Measurements from ENCODE around the gene SRRM5.
"Not testable (repeated sequence)": the region's sequence is repeated elsewhere in the genome, so short reads cannot be mapped to it uniquely, and the experiment has no call there.

SRRM5 gene

DNA sequence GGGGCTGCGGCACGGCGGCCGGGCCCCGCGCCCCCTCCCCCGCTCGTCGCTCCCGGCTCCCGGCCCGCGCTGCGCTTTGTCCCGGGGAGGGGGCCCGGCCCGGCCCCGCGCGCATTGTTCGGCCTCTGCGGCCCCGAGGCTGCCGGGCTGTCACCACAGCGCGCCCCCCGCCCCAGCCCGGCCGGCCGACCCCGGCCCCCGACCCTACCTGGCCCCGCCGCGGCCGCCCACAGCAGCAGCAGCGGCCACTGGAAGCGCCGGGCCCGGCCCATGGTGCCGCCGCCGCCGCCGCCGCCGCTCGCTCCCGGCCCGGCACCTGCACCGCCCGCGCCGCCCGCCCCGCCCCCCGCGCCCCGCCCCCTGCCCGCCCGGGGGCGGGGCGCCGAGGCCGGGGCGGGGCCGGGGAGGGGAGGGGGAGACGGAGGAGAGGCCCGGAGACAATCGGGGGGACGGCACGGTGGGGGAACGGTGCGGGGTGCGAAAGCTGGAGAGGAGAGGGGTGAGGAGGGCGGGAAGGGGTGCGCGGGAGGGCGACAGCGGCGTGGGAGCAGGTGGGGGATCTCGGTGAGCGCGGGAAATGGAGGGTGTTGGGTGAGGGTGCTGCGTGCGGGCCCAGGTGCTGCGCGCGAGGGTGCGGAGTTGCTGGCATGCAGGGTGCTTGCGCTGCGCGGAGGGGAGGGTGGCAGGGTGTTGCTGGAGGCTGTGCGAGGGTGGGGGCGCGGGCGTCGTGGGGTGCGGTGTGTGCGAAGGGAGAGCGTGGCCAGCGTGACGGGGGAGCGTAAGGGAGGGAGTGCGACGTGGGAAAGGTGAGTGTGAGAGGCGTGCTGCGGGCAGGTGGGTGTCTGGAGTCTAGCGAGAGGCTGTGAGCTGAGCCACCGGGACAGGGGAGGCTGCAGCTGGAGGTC, 27.9 kb downstream of the SRRM5 start, which contains the start of gene CADM4:
CADM4 (minus strand) TSS at position 332 of the 905 bp plus-strand sequence; CDS start at position 272, 60 bp downstream.
- peak; percentile 42 for DNase-seq

DNA sequence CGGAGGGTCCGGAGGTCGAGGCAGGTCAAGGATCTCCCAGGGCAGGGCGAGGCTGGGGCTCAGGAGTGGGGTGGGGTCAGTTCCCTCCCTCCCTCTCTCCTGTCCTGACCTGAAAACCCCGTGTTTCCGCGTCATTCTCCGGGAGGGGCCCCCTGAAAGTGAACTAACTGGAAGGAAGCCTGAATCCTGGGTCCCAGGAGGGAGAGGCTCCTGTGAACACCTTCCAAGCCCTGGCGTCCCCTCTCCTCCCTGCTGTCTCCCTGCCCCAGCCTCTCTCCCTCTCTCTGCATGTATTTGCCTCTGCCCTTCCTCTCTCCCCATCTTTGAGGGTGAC, 28.5 kb downstream of the SRRM5 start:
- no peak for DNase-seq

DNA sequence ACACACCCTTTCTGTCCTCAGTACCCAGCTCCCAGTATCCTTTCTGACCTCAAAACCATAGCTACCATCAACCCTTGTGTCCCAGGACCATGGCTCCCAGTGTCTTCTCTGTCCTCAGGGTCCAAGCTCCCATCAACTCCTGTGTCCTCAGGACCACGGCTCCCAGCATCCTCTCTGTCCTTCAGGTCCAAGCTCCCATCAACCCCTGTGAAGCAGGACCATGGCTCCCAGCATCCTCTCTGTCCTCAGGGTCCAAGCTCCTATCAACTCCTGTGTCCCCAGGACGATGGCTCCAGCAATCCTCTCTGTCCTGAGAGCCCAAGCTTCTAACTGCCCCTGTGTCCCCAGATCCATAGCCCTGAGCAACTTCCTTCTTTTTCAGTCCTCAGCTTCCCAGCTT, 29.4 kb downstream of the SRRM5 start:
- DNase-seq, result no peak

DNA sequence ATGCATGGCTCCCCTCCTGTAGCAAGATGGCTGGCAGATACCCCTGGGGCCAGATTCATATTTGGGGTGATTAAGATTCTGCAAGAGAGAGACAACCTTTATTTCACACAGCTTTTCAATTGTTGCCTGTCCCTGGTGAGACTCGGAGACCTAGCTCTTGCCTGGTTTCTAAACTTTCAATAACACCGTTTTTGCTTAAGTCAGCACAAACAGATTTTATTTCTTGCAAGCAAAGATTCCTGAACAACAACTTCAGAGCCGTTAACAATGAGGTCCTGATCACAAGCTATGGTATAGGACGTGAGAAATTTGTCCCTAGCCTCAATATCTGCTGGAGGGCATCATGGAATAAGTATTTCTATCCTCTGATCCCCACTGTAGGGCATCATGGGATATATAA, 30.6 kb downstream of the SRRM5 start:
- DNase-seq, result no peak

DNA sequence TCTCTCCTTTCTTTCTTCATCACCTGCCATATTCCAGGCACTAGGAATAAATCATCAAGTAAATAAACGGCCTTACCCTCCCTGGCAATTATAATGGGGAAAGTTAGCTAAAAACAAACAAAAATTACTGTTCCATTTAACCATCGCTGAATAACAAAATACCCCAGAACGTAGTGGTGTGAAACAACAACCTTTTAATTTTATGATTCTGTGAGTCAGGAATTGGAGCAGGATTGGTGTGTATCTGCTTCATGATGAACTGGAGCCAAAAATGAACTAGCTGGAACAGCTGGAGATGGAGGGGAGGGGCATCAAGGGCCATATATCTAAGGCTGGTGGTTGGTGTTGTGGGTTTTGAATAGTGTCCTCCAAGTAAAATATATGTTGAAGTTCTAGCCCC, 31.4 kb downstream of the SRRM5 start:
- DNase-seq, result no peak

DNA sequence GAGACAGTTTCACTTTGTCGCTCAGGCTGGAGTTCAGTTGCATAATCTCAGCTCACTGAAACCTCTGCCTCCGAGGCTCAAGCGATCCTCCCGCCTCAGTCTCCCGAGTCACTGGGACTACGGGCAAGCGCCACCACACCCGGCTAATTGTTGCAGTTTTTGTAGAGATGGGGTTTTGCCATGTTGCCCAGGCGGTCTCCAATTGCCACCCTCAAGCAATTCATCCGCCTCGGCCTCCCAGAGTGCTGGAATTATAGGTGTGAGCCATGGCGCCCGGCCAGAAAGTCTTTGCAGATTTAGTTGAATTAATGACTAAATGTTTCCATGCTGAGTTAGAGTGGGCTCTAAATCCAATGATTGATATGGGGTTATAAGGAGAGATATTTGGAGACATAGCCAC, 32.3 kb downstream of the SRRM5 start:
- DNase-seq, result no peak

DNA sequence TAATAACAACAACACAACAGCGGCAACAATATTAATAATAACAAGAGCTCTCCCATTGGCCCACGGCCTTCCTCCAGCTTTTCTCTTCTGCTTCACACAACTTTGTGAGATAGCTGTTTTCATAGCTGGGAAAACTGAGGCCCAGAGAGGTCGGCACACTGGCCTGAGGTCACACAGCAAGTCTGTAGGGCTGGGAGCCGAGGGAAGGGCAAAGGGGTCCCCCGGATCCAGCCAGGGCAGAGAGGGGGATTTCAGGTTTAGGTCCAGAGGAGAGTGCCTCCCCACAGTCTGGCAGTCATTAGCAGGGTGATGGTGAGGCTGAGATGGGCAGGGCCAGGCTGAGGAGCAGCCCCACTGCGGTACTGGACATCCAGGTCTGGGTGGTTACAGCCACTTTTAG, 36.7 kb downstream of the SRRM5 start:
- DNase-seq, result no peak

DNA sequence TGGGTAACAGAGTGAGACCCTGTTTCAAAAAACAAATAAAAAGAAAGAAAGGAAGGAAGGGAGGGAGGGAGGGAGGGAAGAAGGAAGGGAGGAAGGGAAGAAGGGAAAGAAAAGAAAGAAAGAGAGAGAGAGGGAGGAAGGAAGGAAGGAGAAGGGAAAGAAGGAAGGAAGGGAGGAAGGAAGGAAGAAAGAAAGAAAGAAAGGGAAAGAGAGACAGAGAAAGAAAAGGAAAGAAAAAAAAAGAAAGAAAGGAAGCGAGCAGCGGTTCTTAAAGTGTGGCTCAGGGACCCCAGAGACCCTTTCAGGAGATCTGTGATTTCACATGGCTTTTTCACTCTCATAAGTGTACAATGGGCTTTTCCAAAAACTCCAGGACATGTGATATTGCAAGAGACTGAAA, 37.6 kb downstream of the SRRM5 start:
- no peak for DNase-seq

DNA sequence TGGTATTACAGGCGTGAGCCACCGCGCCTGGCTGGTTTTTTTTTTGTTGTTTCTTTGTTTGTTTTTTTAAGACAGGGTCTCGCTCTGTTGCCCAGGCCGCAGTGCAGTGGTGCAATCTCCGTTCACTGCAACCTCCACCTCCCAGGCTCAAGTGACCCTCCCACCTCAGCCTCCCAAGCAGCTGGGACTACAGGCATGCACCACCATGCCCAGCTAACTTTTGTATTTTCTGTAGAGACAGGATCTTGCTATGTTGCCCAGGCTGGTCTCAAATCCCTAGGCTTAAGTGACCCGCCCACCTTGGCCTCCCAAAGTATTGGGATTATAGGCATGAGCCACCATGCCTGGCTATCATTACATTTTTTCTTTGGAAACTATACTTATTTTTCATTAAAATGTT, 38.4 kb downstream of the SRRM5 start:
- DNase-seq, result not testable (repeated sequence)

DNA sequence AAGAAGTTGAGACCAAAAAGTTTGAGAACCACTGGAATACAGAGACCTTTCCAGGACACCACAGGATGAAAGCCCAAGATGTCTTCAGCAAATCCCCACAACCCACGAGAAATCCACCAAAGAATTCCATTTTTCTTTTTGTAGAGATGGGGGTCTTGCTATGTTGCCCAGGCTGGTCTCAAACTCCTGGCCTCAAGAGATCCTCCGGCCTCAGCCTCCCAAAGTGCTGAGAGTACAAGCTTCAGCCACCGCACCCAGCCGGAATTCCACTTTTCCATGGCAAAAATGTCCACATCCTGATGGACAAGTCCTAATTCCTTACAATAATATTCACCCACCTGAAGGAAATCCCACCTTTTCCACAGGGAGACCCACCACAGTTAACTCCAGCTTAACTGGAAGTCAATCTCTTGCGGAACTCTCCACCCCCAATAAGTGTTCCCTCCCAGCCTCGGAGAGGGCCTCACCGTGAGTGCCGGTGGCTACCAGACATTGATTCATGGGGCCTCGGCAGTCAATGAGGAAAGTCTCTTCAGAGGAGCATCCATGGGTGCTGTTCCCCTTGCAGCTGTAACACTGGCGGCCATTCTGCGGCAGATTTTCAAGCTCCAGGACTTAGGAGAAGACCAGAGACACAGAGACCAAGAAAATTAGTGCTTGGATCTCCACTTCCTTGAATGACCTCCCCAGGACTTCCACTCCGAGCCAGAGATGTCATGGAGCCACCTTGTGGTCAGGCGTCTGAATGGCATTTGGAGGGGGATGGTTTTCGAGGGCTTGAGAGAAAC, 40.1 kb downstream of the SRRM5 start:
- DNase-seq, result no peak

DNA sequence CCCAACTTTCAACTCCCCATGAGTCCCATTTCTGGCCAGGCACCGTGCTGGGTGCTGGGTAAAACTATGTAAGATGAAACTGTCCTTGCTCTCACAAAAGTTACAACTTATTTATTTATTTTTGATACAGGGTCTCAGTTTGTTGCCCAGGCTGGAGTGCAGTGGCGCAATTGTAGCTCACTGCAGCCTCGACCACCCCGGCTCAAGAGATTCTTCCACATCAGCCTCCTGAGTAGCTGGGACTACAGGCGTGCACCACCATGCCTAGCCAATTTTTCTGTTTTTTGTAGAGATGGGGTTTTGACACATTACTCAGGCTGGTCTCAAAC, 40.6 kb downstream of the SRRM5 start:
- DNase-seq, result no peak

DNA sequence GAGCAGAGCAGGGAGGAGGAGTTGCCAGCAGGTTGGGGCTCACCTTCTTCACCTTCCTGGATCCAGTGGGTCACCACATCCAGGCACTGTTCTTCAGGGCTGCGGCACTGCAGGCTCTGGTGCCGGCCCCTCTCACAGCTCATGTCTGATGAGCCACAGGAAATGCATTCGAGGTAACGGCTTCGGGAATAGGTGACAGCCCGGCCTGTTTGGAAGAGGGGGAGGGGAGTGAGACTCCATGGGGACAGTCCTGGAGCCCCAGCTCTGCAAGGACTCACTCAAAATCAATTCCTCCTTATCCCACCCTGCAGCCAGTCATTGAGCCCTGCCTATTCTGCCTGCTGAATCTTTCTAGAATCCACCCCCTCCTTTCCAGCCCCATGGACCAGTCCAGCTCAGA, 44.5 kb downstream of the SRRM5 start:
- no peak for DNase-seq

DNA sequence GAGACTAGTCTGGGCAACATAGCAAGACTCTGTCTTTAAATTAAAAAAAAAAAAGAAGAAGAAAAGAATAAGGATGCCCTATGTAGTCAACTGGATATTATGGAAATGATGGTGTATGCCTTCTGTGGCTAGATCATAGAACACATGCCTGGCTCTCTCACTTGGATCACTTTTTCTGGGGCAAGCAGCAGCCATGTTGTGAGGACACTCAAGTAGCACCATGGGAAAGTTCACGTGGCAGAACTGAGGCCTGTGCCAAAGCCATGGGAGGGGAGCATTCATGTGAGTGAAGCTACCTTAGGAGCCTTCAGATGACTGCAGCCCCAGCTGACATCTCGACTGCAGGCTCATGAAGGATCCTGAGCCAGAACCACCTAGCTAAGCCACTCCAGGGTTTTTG, 46.1 kb downstream of the SRRM5 start:
- DNase-seq, result no peak

DNA sequence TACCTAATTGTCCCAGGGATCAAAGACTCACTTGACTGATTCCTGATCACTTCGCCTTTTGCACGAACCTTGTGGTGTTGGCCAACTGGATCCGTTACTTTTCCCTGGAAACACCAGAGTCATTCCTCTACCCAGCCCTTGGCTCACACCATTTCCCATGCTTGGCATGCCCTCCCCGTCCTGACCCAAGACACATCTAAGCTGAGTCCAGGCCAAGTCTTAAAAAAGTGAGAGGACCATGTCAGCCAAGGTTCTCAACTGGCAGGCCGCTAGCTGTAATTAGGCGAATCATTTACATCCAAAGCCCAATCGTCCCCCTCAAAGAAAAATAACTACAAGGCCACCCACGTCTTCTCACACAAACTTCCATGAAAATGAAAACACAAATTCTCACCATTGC, 46.6 kb downstream of the SRRM5 start:
- DNase-seq, result no peak

DNA sequence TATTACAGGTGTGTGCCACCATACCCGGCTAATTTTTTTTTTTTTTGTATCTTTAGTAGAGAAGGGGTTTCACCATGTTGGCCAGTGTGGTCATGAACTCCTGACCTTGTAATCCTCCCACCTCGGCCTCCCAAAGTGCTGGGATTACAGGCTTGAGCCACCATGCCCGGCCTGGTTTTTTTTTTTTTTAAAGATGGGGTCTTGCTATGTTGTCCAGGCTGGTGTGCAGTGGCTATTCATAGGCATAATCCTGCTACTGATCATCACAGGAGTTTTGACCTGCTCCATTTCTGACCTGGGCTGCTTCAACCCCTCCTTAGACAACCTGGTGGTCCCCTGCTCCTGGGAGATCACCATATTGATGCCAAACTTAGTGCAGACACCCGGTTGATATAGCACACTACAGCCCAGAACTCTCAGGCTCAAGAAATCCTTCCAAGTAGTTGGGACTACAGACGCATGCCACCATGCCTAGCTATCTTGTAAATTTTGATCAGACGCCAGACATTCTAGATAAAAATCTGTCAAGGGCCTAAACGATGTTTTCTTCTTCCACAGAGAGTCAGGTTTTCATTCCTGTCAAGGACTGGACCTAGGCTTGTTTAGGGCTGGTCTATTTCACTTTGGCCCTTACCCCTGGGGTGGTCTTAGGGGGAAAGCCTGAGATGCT, 48.5 kb downstream of the SRRM5 start:
- DNase-seq, result no peak

DNA sequence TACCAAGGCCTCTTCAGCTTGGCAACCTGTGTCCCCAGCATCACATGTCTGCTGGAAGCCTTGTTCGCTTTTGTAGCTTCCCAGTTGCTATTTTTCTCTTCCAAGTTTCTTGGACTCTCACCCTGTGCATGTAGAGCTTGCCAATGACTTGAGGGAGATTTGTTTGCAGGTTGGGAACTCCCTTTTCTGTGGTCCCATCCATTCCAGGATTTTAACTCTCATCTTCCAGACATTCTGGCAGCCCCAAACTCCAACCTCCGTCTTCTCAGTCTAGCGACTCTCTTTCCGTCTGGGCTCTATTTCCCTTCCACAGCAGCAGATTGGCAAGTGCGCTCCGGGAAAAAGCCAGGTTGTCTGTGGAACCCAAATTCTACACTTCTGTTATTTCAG, 49.1 kb downstream of the SRRM5 start:
- no peak for DNase-seq

DNA sequence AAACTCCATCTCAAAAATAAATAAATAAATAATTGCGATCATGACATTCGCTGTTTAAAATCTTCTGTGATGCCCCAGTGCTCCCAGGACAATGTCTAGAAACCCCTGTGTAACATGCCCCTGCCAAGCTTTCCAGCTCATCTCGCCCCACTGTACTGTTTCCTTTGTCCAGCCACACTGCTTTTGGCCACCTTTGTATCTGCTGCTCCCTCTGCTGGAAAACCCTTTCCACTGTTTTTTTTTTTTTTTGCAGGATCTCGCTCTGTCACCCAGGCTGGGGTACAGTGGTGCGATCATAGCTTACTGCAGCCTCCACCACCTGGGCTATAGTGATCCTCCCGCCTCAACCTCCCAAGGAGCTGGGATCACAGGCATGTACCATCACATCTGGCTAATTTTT, 50.6 kb downstream of the SRRM5 start:
- DNase-seq, result no peak

DNA sequence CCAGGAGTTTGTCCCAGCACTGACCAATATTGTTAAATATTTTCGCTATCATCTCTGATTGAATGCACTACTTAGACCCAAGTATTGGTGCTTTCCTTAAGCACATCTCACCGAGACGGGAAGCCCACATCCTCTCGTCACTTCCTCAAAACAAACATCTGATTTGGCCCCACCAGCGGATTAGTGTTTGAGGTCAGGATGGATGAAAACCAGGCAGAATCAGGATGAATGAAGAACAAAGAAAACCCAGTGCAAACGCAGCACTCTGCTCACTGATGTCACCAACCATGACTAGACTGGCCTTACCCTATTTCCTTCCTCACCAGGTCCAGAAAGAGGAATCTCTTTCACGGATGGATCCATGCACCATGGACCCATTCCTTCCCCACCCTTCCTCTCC, 52.1 kb downstream of the SRRM5 start:
- DNase-seq, result no peak
